ENCODE data around the gene SNX10. TPM values are rescaled to one million over a fixed set of nuclear protein-coding genes. Genes with fewer than 3 reads are reported as not detected.

The SNX10 gene
- total RNA-seq, 1 donor from 2014 or later = 73.8 TPM

- H3K36me3 ChIP-seq = no peaks in the 10 kb centered on the region
Measured at GRCh38 chr7:26372249-26372648, 80.6 kb downstream of the SNX10 start.

GRCh38 chr7:26372704-26373103 lies 81.0 kb downstream of the SNX10 start:
- intact Hi-C loops (cut with DNase I) = loop anchor here (5.0 kb wide), 1 partner anchor 785 kb away; the partner anchor contains the start of gene HOXA7
- Histone ChIP-seq H3K27ac (peak overlapping the region; percentile 80), H3K4me1 (peaks cover 16% of the 10 kb centered on the region), H3K4me3 (peak overlapping the region; percentile 9), H3K27me3 (peaks cover 44% of the 10 kb centered on the region), H3K9me3 (no peaks in the 10 kb centered on the region), H3K36me3 (no peaks in the 10 kb centered on the region)
- TF ChIP-seq CTCF (IDR thresholded peaks at IDR 0.05) = no peak
- ATAC-seq = no peak
- no peak for DNase-seq

More at GRCh38 chr7:26372249-26372648, 80.6 kb downstream of the SNX10 start:
- intact Hi-C loops (cut with DNase I) = loop anchor here (5.0 kb wide), 1 partner anchor 785 kb away; the partner anchor contains the start of gene HOXA7
- H3K4me3 ChIP-seq = no peak overlapping the region
- H3K27me3 ChIP-seq = peaks cover 39% of the 10 kb centered on the region
- peaks cover 16% of the 10 kb centered on the region for H3K4me1 ChIP-seq
- H3K27ac ChIP-seq = peak overlapping the region; percentile 80
- ATAC-seq (no peak), DNase-seq (no peak)
- H3K9me3 ChIP-seq = no peaks in the 10 kb centered on the region
- TF ChIP-seq CTCF (IDR thresholded peaks at IDR 0.05) = no peak

- DNase-seq (no peak), ATAC-seq (no peak)
- TF ChIP-seq CTCF (IDR thresholded peaks at IDR 0.05) = no peak
- H3K4me1 ChIP-seq = peaks cover 14% of the 10 kb centered on the region
- peaks cover 44% of the 10 kb centered on the region for H3K27me3 ChIP-seq
- H3K36me3 ChIP-seq = no peaks in the 10 kb centered on the region
- no peaks in the 10 kb centered on the region for H3K9me3 ChIP-seq
- intact Hi-C loops (cut with DNase I) = loop anchor here (5.0 kb wide), 2 partner anchors 292 to 782 kb away; partner anchors contain the start of gene HOXA7
- H3K27ac ChIP-seq = peak overlapping the region; percentile 80
- H3K4me3 ChIP-seq = peak overlapping the region; percentile 51
Measured at GRCh38 chr7:26374647-26375373, 83.1 kb downstream of the SNX10 start.

- Histone ChIP-seq H3K4me1 (peaks cover 6% of the 10 kb centered on the region), H3K27ac (peak overlapping the region; percentile 80), H3K4me3 (peak overlapping the region; percentile 51), H3K27me3 (peaks cover 41% of the 10 kb centered on the region), H3K9me3 (no peaks in the 10 kb centered on the region), H3K36me3 (no peaks in the 10 kb centered on the region)
- intact Hi-C loops (cut with DNase I) = loop anchor here (5.0 kb wide), 1 partner anchor 292 kb away; no protein-coding TSS in a partner anchor
- DNase-seq (no peak), ATAC-seq (no peak)
- no peak for TF ChIP-seq CTCF (IDR thresholded peaks at IDR 0.05)
Measured at GRCh38 chr7:26375726-26376174, 84.1 kb downstream of the SNX10 start.

GRCh38 chr7:26376175-26376917 lies 84.7 kb downstream of the SNX10 start:
- Histone ChIP-seq H3K27ac (peak overlapping the region; percentile 80), H3K27me3 (peaks cover 41% of the 10 kb centered on the region), H3K4me1 (peaks cover 6% of the 10 kb centered on the region), H3K4me3 (peak overlapping the region; percentile 51), H3K9me3 (no peaks in the 10 kb centered on the region), H3K36me3 (no peaks in the 10 kb centered on the region)
- DNase-seq (peak; percentile 73), ATAC-seq (peak; percentile 69)
- intact Hi-C loops (cut with DNase I) = loop anchor here (5.0 kb wide), 1 partner anchor 291 kb away; no protein-coding TSS in a partner anchor
- TF ChIP-seq CTCF (IDR thresholded peaks at IDR 0.05) = no peak
